ENCODE data around the gene PPP2R5C. TPM values are rescaled to one million over a fixed set of nuclear protein-coding genes. Genes with fewer than 3 reads are reported as not detected.

PPP2R5C gene
- total RNA-seq, 1 experiment from 2014 or later: 120 TPM

- no peak for DNase-seq
- intact Hi-C loops (cut with micrococcal nuclease; ENCODE audit: unreplicated experiment): no loop called here
- CTCF ChIA-PET: no interaction called here
- no peak overlapping the region for H3K4me3 Mint-ChIP-seq (ENCODE audit: low read depth, unreplicated experiment)
- TF ChIP-seq, protein P1, sequence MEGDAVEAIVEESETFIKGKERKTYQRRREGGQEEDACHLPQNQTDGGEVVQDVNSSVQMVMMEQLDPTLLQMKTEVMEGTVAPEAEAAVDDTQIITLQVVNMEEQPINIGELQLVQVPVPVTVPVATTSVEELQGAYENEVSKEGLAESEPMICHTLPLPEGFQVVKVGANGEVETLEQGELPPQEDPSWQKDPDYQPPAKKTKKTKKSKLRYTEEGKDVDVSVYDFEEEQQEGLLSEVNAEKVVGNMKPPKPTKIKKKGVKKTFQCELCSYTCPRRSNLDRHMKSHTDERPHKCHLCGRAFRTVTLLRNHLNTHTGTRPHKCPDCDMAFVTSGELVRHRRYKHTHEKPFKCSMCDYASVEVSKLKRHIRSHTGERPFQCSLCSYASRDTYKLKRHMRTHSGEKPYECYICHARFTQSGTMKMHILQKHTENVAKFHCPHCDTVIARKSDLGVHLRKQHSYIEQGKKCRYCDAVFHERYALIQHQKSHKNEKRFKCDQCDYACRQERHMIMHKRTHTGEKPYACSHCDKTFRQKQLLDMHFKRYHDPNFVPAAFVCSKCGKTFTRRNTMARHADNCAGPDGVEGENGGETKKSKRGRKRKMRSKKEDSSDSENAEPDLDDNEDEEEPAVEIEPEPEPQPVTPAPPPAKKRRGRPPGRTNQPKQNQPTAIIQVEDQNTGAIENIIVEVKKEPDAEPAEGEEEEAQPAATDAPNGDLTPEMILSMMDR (IDR thresholded peaks at IDR 0.05; ENCODE audit: unreplicated experiment): no peak
- BruUV-seq (replicated peaks): no TSS peak
- no peak overlapping the region for H3K27ac Mint-ChIP-seq (ENCODE audit: unreplicated experiment)
- H3K4me1 Mint-ChIP-seq (ENCODE audit: low read depth, unreplicated experiment): no peaks in the 10 kb centered on the region
- H3K9me3 Mint-ChIP-seq (ENCODE audit: low read depth, unreplicated experiment): peaks cover 3% of the 10 kb centered on the region
- H3K27me3 Mint-ChIP-seq (ENCODE audit: unreplicated experiment): peaks cover 74% of the 10 kb centered on the region
- H3K36me3 Mint-ChIP-seq (ENCODE audit: insufficient read depth, unreplicated experiment): peaks cover 15% of the 10 kb centered on the region
Measured at GRCh38 chr14:101757064-101757838, 4.3 kb upstream of the PPP2R5C start.

DNA sequence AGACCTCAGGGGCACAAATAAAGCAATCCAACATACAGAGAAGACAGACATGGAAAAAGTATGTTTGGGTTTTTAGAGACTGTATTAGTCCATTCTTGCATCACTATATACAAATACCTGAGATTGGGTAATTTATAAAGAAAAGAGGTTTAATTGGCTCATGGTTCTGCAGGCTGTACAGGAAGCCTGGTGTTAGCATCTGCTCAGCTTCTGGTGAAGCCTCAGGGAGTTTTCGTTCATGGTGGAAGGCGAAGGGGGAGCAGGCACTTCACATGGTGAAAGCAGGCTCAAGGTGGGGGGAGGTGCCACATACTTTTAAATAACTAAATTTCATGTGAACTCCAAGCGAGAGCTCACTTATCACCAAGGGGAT, 3.7 kb upstream of the PPP2R5C start:
- intact Hi-C loops (cut with micrococcal nuclease; ENCODE audit: unreplicated experiment): no loop called here
- CTCF ChIA-PET: no interaction called here

GRCh38 chr14:101758913-101759593, 2.5 kb upstream of the PPP2R5C start:
- H3K9me3 Mint-ChIP-seq (ENCODE audit: low read depth, unreplicated experiment): peaks cover 3% of the 10 kb centered on the region
- no TSS peak for BruUV-seq (replicated peaks)
- intact Hi-C loops (cut with micrococcal nuclease; ENCODE audit: unreplicated experiment): no loop called here
- TF ChIP-seq, protein P1 (IDR thresholded peaks at IDR 0.05; ENCODE audit: unreplicated experiment): no peak
- H3K36me3 Mint-ChIP-seq (ENCODE audit: insufficient read depth, unreplicated experiment): peaks cover 27% of the 10 kb centered on the region
- CTCF ChIA-PET: no interaction called here
- H3K4me3 Mint-ChIP-seq (ENCODE audit: low read depth, unreplicated experiment): no peak overlapping the region
- H3K27ac Mint-ChIP-seq (ENCODE audit: unreplicated experiment): no peak overlapping the region
- H3K27me3 Mint-ChIP-seq (ENCODE audit: unreplicated experiment): peaks cover 56% of the 10 kb centered on the region
- peaks cover 6% of the 10 kb centered on the region for H3K4me1 Mint-ChIP-seq (ENCODE audit: low read depth, unreplicated experiment)
- DNase-seq: no peak

More for the DNA sequence above, 3.7 kb upstream of the PPP2R5C start:
- Mint-ChIP-seq H3K36me3 (ENCODE audit: insufficient read depth, unreplicated experiment) (peaks cover 20% of the 10 kb centered on the region), H3K4me1 (ENCODE audit: low read depth, unreplicated experiment) (no peaks in the 10 kb centered on the region), H3K27ac (ENCODE audit: unreplicated experiment) (no peak overlapping the region), H3K27me3 (ENCODE audit: unreplicated experiment) (peaks cover 68% of the 10 kb centered on the region), H3K9me3 (ENCODE audit: low read depth, unreplicated experiment) (peaks cover 3% of the 10 kb centered on the region), H3K4me3 (ENCODE audit: low read depth, unreplicated experiment) (no peak overlapping the region)
- no TSS peak for BruUV-seq (replicated peaks)
- no peak for DNase-seq
- TF ChIP-seq, protein P1 (IDR thresholded peaks at IDR 0.05; ENCODE audit: unreplicated experiment): no peak

- H3K36me3 Mint-ChIP-seq (ENCODE audit: insufficient read depth, unreplicated experiment): peaks cover 32% of the 10 kb centered on the region
- H3K27me3 Mint-ChIP-seq (ENCODE audit: unreplicated experiment): peaks cover 43% of the 10 kb centered on the region
- TF ChIP-seq, protein P1 (IDR thresholded peaks at IDR 0.05; ENCODE audit: unreplicated experiment): no peak
- peaks cover 7% of the 10 kb centered on the region for H3K4me1 Mint-ChIP-seq (ENCODE audit: low read depth, unreplicated experiment)
- CTCF ChIA-PET: interaction anchor here (0.5 to 1.5 kb wide), 13 partner anchors 9 to 1005 kb away, joined by 3 to 10 read pairs (median 4); no protein-coding TSS in a partner anchor
- BruUV-seq (replicated peaks): no TSS peak
- peaks cover 3% of the 10 kb centered on the region for H3K9me3 Mint-ChIP-seq (ENCODE audit: low read depth, unreplicated experiment)
- DNase-seq: peak; percentile 96
- H3K27ac Mint-ChIP-seq (ENCODE audit: unreplicated experiment): no peak overlapping the region
- intact Hi-C loops (cut with micrococcal nuclease; ENCODE audit: unreplicated experiment): no loop called here
- peak overlapping the region; percentile 78 for H3K4me3 Mint-ChIP-seq (ENCODE audit: low read depth, unreplicated experiment)
Measured at GRCh38 chr14:101760138-101761011, 1.1 kb upstream of the PPP2R5C start.
